22Rv1 (cell line): ENCODE data around the gene ID4.

ENCODE experiments used
- ZFX ChIP-seq: fragments of 450-650 bp; IDR thresholded peaks from 2 replicates; pipeline ENCODE4 v1.6.1; 2017; ENCODE audit warnings: antibody characterized with exemption, borderline replicate concordance
- TF ChIP-seq, protein P1 (sequence below): fragments of 450-650 bp; IDR thresholded peaks from 2 replicates; pipeline ENCODE4 v1.5.1; 2017; ENCODE audit warnings: mild to moderate bottlenecking

DNA sequence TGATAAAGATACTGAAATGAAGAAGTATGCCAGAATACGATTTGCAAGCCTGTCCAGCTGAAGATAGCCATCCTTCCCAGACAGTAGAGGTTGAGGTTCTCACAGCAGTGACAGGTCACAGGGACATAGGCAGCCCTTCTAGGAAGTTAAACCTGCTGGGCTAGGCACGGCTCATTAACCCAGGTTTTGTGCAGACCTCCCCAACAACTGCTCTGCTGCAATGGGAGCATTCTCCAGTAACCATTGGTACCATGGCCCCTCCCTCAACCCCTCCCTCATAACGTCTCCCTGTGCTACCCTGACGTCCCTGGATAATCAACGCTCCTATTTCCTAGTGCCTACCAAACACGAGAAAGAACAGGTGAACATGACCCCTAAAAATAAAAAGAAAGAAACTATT, 15.8 kb downstream of the ID4 start:
- TF ChIP-seq, protein P1, sequence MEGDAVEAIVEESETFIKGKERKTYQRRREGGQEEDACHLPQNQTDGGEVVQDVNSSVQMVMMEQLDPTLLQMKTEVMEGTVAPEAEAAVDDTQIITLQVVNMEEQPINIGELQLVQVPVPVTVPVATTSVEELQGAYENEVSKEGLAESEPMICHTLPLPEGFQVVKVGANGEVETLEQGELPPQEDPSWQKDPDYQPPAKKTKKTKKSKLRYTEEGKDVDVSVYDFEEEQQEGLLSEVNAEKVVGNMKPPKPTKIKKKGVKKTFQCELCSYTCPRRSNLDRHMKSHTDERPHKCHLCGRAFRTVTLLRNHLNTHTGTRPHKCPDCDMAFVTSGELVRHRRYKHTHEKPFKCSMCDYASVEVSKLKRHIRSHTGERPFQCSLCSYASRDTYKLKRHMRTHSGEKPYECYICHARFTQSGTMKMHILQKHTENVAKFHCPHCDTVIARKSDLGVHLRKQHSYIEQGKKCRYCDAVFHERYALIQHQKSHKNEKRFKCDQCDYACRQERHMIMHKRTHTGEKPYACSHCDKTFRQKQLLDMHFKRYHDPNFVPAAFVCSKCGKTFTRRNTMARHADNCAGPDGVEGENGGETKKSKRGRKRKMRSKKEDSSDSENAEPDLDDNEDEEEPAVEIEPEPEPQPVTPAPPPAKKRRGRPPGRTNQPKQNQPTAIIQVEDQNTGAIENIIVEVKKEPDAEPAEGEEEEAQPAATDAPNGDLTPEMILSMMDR: no peak
- no peak for TF ChIP-seq ZFX
